GM21576 (cell line): ENCODE measurements around the gene ITGA11.
"Not testable (repeated sequence)": the region's sequence is repeated elsewhere in the genome, so short reads cannot be mapped to it uniquely, and the experiment has no call there.

Experiments used
- ATAC-seq: cut with Tn5 transposase; IDR thresholded peaks from one replicate; pipeline ENCODE4 v1.9.1; 2021; ENCODE audit warnings: mild to moderate bottlenecking, moderate library complexity; ENCODE audit not compliant: unreplicated experiment

The ITGA11 gene

DNA sequence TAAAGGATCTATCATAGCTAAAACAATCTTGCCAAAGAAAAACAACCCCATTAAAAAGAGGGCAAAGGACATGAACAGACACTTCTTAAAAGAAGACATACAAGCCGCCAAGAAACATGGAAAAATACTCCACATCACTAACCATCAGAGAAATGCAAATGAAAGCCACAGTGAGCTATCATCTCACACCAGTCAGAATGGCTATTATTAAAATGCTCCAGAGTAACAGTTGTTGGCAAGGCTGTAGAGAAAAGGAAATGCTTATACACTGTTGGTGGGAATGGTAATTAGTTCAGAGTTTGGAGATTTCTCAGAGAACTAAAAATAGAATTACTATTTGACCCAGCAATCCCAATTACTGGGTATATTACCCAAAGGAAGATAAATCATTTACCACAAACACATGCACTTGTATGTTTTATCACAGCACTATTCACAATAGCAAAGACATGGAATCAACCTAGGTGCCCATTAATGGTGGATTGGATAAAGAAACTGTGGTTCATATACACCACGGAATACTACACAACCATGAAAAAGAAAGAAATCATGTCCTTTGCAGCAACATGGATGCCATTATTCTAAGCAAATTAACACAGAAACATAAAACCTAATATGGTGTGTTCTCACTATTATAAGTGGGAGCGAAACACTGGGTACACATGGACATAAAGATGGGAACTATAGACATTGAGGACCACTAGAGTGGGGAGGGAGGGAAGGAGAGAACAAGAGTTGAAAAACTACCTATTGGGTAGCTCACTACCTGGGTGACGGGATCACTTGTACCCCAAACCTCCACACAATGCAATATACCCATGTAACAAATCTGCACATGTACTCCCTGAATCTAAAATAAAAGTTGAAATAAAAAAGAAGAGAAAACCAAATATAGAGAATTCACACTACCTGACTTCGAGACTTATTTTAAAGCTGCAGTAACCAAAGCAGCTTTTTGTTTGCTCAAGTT lies 32.6 kb downstream of the ITGA11 start:
- no peak for ATAC-seq

DNA sequence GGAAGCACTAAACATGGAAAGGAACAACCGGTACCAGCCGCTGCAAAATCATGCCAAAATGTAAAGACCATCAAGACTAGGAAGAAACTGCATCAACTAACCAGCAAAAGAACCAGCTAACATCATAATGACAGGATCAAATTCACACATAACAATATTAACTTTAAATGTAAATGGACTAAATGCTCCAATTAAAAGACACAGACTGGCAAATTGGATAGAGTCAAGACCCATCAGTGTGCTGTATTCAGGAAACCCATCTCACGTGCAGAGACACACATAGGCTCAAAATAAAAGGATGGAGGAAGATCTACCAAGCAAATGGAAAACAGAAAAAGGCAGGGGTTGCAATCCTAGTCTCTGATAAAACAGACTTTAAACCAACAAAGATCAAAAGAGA lies 34.0 kb downstream of the ITGA11 start:
- not testable (repeated sequence) for ATAC-seq

DNA sequence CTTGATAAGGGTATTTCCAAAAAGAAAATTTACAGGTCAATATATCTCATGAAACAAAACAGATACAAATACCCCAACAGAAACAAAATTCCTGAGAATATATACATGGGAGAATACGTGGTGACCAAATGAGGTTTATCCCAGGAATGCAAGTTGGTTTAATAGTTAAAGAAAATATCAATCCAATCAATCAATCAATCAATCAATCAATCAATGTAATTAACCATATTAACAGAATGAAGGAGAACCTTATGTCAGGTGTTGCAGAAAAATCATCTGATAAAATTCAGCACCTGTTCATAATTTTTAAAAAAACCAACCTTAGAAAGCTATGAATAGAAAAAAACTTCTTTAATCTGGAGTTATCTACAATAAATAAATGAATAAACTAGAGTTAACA lies 35.9 kb downstream of the ITGA11 start:
- ATAC-seq = no peak

DNA sequence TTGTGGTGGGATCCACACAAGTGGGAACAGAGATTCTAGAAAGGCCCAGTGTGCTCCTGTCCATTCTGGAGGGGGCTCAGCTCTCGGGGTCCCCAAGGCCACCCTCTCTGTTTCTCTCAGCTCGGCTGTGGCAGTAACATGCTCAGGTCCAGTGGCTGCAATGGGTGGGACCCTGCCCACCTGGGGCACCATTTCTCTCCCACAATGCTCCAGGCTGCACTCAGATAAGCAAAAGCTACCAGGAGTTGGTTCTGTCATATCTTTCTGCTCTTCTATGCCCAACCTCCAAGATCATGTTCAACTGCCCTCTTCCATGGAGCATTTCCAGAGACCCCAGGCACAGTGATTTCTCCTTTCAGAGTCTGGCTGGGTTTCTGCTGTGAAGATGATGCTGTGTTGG lies 40.8 kb downstream of the ITGA11 start:
- ATAC-seq = no peak

DNA sequence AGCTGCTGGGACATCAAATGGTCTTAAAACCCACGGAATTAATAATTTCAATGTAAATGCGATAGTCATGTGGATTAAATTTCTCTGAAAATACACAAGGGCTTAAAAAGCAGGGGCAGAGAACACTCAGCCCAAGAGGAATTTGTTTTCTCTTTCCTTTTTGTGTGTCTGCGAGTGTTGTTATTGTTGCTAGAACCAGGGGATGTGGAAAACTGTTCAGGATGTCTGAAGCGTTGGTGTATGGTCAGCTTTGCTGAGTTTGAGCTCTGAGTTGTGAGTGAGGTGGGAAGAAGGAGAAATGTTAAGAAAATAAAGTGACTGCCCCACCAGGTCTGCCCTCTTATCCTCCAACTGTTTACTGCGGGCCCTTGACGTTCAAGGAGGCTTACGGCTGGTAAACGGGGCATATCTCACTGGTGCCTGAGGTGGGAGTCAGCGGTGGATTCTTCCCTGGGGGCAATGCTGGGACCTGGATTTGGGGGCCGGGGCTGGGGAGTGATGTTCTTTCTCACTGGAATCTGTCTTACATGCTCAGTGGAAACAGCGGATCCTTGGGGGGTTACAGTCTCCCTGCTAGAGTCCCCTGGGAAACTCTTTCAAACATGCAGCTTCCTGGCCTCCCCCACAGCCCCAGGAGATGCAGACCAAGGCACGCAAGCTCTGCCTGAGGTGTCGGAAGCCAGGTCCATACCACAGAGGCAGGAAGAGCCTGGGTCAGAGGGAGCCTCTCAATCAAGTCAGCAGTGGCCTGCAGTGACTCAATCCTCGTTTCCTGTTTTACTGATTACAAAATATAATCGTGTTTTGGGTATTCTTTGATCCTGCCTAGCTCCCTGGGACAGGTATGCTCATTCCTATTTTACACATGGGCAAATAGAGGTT lies 41.8 kb downstream of the ITGA11 start:
- ATAC-seq = no peak

DNA sequence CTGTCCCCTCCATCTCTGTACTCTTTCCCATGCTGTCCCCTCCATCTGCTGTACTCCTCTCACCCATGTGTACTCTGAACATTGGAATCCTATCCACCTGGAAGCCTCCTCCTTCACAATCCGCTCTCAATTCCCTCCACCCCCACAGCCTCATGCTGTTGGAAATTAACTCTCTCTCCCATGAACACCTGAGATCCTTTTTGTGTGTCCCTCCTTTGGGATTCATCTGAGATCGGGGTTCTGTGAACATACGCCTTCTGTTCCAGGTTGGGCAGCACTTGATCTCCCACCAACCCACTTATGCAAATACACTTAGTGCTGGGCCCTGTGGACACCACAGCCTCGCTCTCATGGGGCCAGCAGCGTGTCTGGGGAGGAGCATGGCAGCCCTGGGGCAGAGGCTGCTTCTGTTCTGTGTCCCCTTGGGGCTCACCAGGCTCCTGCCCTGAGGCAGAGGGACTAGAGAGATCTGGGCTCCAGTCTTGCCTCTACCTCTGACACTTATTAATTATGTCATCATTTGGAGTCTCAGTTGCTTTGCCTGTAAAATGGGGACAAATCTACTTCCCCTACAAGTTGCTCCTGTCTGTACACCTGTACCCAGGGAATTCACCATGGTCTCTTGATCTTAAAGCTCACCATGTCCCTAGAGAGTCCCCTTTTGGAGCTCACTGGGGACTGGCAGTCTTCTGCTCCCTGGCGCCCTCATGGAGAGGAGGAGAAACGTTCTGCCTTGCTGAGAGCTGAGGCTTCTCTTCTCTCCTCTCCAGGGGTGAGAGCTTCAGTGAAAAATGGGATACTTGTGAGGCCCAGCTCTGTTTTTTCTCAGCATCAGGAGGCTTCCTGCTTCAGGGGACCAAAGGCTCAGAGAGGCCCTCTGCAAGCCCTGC lies 42.7 kb downstream of the ITGA11 start:
- no peak for ATAC-seq

DNA sequence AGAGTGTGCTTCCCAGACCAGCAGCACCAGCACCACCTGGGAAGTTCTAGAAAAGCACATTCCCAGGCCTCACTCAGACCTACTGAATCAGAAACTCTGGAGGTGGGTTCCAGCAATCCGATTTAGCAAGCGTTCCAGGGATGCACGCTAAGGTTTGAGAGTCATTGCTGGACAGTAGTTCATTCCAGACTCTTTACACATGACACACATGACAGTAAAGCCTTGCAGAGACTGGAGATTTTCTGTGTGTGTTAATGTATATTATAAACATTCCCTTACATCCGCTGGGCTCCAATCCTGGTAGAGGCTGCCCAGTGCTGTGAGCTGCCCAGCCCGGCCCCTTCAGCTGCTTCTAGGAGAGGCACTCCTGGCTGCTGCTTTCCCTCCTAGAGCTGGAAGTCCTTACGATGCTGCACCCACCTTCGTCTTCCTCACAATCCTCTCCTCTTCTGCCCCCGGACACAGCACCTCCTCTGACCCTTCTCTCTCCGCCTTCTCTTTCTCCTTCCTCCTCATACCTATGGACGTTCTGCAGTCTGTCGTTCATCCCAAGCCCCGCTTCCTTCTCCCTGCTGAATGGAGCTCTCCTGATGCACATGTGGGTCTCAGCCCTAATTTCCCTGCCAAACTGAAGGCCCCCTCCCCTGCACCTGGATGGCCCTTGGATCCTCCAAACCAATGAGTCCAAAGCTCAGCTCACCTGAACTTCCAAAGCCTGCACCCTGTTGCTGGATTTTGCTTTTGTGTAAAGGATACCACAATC lies 44.4 kb downstream of the ITGA11 start:
- no peak for ATAC-seq

DNA sequence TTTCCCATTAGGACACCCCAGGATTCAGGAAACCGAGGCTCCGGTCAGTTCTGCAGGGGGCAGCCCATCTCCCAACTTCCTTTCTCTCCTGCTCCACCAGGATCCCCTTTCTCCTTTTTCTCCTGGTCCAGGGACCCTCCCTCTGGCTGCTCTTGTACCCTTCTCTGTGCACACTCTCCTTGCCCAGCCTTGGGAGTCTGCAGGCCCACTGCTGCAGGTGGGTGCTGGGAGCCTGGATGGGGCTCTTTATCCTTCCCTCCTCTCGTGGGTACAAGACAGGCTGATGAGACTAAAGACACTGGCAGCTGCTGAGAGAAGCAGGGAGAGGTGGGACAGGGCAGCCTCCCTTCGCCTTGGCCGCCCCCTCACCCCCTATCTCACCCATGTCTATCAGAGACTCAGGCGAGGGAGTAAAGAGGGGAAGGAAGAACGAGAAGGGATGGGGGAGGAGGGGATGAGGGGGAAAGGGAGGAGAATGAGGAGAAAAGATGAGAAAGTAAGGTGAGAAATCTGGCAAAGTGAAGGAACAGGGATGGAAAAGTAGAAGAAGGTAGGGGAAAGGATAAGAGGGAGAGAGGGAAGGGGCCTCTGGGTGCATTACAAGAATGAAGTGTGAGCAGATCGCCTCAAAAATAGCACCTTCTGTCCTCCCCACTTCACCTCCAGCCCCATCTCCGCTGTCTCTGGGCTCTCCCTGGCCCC lies 45.2 kb downstream of the ITGA11 start:
- ATAC-seq = no peak

DNA sequence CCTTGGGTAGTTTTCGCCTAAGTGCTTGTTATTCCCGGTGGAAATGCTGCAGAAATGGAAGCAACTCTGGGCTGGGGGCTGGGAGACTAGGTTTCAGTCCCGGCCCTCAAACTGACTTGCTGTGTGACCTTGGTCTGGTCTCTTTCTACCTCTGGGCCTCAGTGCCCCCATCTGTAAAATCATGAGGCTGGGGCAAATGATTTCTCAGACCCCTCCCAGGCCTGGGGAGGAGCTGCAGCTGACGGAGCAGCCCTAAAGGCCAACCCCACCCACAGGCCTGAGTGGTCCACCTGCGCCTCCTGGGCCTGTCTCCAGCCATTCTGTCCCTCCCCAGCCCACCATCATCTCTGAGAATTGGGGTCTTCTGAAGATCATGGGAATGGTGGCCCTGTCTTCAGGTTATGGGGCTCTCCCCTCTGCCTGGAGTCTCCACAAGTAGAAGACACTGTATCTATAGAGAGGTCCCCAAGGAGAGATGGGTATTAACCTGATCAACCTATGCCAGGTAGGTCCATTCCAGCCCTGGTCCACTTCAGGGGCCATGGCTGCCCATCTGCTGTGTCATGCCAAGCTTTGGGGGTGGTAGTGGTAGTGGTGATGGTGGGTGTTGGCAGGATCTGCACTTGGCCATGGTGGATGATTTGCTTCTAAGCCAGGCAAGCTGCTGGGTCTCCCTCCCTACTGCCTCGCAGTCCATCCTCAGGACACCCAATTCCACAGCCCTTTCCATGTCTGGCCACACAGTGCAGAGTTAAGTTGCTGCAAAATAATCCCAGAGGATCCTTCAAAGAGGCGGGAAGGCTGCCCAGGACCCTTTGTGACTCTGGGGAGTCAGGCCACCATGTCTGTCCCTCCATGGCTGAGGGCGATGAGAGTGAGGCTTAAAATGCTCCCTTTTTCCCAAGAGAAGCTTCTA lies 46.0 kb downstream of the ITGA11 start:
- ATAC-seq = no peak

DNA sequence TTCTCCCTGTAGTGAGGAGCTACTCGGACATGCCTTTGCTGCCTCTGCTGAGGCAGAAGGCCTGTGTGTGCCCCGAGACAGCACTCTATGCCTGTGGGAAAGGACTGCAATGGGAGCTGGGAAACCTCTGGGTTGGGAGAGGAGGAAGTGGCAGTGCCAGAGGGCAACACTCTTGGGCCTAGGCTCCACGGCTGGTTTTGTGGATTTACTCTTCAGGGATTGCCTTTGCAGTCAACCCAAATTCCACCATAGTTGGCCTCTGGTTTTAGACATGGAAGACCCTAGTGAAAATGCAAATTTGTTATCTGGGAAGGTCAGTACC lies 46.8 kb downstream of the ITGA11 start:
- no peak for ATAC-seq

DNA sequence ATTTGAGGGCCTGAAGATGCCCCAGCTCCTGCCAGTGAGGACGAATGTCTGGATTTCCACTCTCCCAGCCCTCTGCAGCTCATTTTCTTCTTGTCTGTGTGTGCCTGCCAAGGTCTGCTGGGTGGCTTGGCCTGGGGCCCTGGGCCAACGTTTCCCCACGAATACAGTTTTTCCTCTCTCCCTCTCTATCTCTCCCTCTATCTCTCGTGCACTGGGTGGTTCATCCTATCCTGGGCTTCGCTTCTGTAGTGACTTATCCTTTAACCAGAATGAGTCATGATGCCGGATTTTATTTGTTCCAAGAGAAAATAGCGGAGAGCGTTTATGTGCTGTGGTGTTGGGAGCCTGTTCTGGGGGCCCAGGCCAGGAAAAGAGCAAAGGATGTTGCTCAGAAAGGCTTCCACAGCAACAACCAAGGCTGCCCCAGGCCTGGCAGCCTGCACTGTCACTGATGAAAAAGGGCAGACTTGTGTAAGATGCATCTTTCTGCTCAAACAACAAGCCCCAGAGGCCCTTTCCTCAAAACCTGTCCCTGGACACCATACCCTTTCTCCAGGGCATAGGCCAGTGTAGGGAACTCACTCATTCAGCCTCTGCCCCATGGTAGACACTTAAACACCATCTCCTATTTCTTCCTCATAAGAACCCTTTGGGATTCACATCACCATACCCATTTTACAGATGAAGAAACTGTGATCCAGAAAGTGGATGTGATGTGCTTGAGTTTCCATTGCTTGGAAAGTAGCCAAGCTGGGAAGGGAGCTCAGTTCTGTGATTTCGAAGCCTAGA lies 47.3 kb downstream of the ITGA11 start:
- ATAC-seq = no peak

DNA sequence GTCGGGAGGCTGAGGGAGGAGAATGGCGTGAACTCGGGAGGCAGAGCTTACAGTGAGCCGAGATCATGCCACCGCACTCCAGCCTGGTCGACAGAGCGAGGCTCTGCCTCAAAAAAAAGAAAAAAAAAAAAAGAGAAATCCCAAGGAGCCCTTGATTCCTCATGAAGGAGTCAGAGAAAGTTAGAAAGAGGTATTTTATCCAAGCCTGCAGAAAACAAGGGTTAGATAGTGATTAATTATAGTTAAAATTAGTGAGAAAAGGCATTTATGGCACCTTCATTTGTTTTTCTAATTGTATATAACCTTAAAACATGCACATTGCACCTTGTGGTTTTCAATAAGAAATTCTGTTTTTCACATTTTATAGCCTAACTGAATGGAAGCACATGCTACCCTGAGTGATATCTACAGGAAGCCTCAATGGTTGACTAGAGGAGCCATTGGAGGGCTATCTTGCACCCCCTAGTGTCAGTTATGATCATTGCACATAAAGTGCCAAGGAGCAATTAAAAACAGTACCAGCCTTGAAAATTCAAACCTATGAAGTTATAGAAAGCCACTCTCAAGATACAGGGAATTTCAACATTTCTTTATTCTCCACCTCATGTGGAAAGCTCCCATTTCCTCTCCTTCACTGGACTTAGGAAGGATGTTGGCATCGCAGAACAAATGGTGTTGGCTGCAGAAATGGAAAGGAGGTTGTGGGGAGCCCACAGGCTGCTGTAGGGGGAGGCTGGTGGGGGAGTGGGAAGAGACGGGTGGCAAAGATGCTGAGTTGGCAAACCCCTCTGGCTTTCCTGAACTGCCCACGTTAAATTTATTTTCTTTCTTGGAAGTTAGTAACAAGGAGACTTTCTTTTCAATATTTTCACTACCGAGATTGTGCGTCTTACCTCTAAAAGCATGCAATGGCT lies 48.5 kb downstream of the ITGA11 start:
- no peak for ATAC-seq

DNA sequence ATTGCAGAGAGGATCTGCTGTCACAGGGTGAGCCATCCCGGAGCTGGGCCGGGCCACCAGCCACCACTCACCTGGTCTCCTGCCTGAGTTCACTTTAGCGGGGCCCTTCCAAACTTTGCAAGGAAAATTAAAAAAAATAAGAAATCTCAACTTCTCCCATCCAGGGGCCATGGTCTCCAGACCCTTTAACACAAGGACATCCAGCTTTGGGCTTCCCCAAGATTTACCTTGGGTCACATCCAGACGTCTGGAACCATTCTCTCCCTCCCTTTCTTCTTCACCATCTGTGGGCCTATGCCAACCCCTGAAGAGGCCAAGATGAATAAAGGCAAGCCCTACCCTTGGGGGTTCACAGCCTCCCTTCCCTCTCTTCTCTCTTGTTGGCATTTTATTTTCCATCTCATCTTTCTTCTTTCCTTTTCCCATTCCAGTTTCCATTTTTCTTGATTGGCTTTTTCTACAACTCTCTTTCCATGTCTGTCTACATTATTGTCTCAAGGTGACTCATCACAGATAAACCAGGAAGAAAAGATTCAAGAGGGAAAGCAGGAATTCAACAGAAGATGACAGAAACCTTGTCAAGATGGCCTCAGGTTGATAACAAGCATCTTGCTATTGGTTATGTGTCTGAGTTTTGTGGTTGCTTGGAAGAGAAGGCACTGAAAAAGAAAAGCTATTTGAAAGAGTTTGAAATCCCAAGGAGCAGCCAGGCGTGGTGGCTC lies 49.5 kb downstream of the ITGA11 start:
- no peak for ATAC-seq

DNA sequence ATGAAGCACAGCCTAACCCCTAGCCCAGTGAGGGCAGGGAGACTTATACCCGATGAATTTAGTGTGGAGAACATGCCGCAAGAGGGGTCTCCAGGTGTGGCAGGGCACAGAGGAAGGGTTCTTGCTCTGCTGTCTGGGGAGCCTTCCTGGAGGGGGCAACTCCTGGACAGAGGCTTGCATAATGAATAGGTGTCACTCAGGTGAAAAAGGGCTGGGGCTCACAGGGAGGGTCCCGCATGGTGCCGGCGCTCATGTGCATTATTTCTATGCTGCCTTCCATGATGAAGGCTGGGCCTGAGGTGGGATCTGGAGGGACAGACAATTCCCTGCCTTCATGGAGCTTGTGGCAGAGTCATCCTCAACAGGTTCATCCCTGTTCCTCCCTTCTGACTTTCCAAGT lies 51.5 kb downstream of the ITGA11 start:
- ATAC-seq = no peak

DNA sequence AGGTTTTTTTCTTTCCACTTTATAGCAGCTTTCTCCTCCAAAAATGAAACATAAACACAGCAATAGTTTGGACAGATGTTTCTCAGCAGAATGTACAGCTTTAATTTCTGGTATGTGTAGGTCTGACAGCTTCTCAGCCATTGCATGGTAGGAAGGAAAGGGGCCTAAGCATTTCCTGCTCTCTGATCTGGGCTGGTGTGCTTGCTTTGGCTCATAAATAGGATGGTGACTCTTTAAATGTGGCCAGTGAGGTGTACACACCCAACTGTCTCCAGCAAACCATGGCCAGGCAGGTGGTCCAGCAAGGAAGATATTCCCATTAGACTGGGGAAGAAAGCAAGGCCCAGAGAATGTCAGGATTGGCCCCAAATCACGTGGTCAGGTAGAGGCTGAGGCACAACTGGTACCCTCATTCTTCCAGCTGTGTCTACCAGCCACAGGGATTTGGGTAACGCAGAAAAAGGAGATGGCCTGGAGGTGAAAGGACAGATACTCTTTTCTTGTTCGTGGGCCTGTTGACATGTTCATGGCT lies 52.1 kb downstream of the ITGA11 start:
- no peak for ATAC-seq
